Pancreas (tissue), 10 donors: Measurements from ENCODE around the gene SKI. TPM values are rescaled to one million over a fixed set of nuclear protein-coding genes. Genes with fewer than 3 reads are reported as not detected.
A peak's percentile ranks its signal among the peaks of the same experiment; 100 is the strongest.

ENCODE experiments used
- ATAC-seq, 4 donors: fragments of 200-7000 bp; cut with Tn5 transposase; one replicate each; pipeline versions ENCODE4 v1.8.0 to v1.9.1; 2020; ENCODE audit warnings: mild to moderate bottlenecking in 4 of 4, moderate library complexity in 4 of 4
- DNase-seq, 6 donors: peaks; one replicate each; pipeline ENCODE4 v3.0.0-alpha.2; 2020
- FAIRE-seq: peaks from 2 replicates; lab custom pipeline; 2012; peaks lifted over from hg19 to GRCh38; lab: Jason Lieb, UNC
- H3K27ac ChIP-seq, 4 donors: fragments of 200-600 bp; sonication (generic); 1 replicate in 3 of 4; 2 replicates in 1 of 4; pipeline versions ENCODE4 v1.5.0 to v1.8.0; 2020
- H3K27me3 ChIP-seq, 4 donors: fragments of 200-600 bp; one replicate each; pipeline ENCODE4 v1.8.0; 2021
- H3K36me3 ChIP-seq, 3 donors: fragments of 200-600 bp; sonication (generic) in 1 of 3; one replicate each; pipeline versions ENCODE4 v1.5.0 to v1.8.0; 2020 to 2021
- H3K4me1 ChIP-seq, 3 donors: fragments of 200-600 bp; one replicate each; pipeline ENCODE4 v1.8.0; 2021
- H3K4me3 ChIP-seq, 4 donors: fragments of 200-600 bp; sonication (generic) in 2 of 4; one replicate each; pipeline versions ENCODE4 v1.5.0 to v1.8.0; 2020 to 2021
- H3K9me3 ChIP-seq, 4 donors: fragments of 200-600 bp; one replicate each; pipeline ENCODE4 v1.8.0; 2021
- CTCF ChIP-seq, 4 donors: fragments of 200-600 bp; sonication (generic) in 3 of 4; IDR thresholded peaks; one replicate each; pipeline versions ENCODE4 v1.5.0 to v1.8.0; 2021; ENCODE audit warnings: antibody characterized with exemption in 4 of 4
- WGBS, 2 donors: extraction: QIAGEN DNeasy Blood & Tissue Kit; methylation state at CpG; one replicate each; pipeline ENCODE4 v1.1.7; 2013; 5-methylcytosine and 5-hydroxymethylcytosine counted together
- intact Hi-C, 3 donors: fragments of 100-400 bp; cut with DNase I; formaldehyde crosslinking; loops; one replicate each; pipeline versions ENCODE4 v1.11.1 to v1.14.2; 2022
- polyA plus RNA-seq, 2 donors: library from polyadenylated mRNA; stranded (reverse); fragments of 200-250 nt; gene quantifications; one replicate each; pipeline ENCODE4 v1.2.3, GENCODE V29; 2013
- total RNA-seq, 6 donors: library from RNA; stranded (reverse); fragmentation: NEBNext Ultra II Directional in 4 of 6; extraction: Animal tissue kit (Norgen Biotek cat#: 25700) in 4 of 6; gene quantifications; one replicate each; pipeline versions ENCODE4 v1.2.1 to v1.2.4, GENCODE V29; 2021 to 2023
- donor health status: healthy with polysubstance abuse.
- donor health status: DM: no; HTN: no; CAD: no; lungs with moderate emphysema.
- donor health status: DM: no; HTN: no; CAD: no.
- donor health status: control.
- donor health status: control.
- donor health status: Bipolar disorder and iron deficiency.
- donor health status: DM: yes; HTN: yes; CAD: no.
- donor health status: DM: no; HTN: no; CAD: no.
- donor health status: DM: no; HTN: no; CAD: no.
- donor health status: DM: yes; HTN: yes; CAD: no.

SKI gene
- total and polyA plus RNA-seq, 8 donors: 8.6 to 27.9 (median 14.0) TPM

DNA sequence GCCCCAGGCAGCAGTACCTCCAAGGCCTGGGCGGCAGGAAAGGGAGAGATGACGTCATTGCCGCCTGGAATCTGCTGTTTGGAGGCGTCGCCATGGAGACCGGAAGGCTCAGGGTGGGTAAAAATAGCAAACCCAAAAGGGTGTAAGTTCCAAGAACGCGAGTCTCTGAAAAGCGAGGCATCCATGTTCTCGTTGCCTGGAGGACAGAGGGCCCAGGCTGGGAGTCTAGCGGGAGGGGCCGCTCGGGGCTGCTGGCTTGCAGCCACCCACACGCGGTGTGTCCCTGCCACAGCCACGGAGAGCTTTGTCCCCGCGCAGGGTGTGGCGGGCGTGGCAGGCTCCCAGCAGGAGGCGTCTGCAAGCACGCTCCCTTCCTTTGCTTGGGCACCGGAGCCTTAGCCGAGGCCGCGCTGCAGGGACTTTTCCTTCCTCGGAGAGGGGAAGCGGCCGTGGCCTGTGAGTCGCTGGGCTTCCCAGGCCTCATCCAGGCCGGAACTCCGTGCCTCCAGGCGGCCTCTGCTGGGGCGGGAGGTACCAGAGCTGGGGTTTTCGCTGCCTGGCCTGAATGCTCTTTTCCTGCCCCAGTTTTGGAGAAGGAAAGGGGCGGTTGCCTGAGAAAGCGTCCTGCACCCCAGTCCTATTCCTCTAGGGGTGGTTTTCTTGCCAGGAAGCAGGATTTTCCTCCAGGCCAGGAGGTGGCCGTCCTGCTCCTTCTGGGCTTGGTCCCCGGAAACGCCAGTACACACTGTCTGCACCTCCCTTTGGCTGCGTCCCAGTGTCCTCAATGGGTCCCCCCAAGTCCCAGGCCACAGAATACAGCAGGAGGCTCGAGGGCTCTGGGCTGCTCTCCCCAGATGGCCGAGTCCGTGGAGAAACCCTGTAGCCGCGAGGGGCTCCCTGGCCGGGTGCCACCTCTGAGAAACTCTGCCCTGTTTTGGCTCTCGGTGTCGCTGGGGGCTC lies 15.3 kb upstream of the SKI start:
- no peak for TF ChIP-seq CTCF (IDR thresholded peaks at IDR 0.05)
- DNase-seq: peak; percentile 78 to 93 (median 86)
- 24 to 25% methylated on average over 45 to 49 of the region's 49 CpGs for WGBS, 2 donors
- Histone ChIP-seq H3K4me3 (peak overlapping the region in 2 of 4 donors; percentile 33 to 43), H3K27me3 (no peaks in the 10 kb centered on the region), H3K27ac (peak overlapping the region; percentile 72 to 86 (median 78)), H3K36me3 (no peaks in the 10 kb centered on the region), H3K4me1 (peaks cover 18 to 28% (median 23%) of the 10 kb centered on the region in 3 donors), H3K9me3 (no peaks in the 10 kb centered on the region)
- no peak for FAIRE-seq
- intact Hi-C loops: no loop called here
- ATAC-seq: peak; percentile 63 to 74 (median 70)

- Histone ChIP-seq H3K4me3 (no peak overlapping the region), H3K36me3 (no peaks in the 10 kb centered on the region), H3K4me1 (peaks cover 9 to 18% (median 14%) of the 10 kb centered on the region in 3 donors), H3K27me3 (no peaks in the 10 kb centered on the region), H3K9me3 (no peaks in the 10 kb centered on the region), H3K27ac (peak overlapping the region; percentile 72 to 86 (median 78))
- DNase-seq (peak in 5 of 6 donors; percentile 28 to 74 (median 55)), ATAC-seq (peak in 2 of 4 donors; percentile 4 to 28), FAIRE-seq (no peak)
- no peak for TF ChIP-seq CTCF (IDR thresholded peaks at IDR 0.05)
- intact Hi-C loops: no loop called here
- 75 to 78% methylated on average over 25 to 32 of the region's 32 CpGs for WGBS, 2 donors
These were observed 14.3 kb upstream of the SKI start for GRCh38 chr1:2213576-2214505.

- no peak for ATAC-seq
- Histone ChIP-seq H3K9me3 (no peaks in the 10 kb centered on the region), H3K27me3 (no peaks in the 10 kb centered on the region), H3K4me1 (peaks cover 9 to 16% (median 14%) of the 10 kb centered on the region in 3 donors), H3K4me3 (no peak overlapping the region), H3K27ac (peak overlapping the region; percentile 72 to 86 (median 78)), H3K36me3 (no peaks in the 10 kb centered on the region)
- intact Hi-C loops: no loop called here
- 67 to 75% methylated on average over 16 to 21 of the region's 21 CpGs for WGBS, 2 donors
- peak in 5 of 6 donors; percentile 13 to 80 (median 58) for DNase-seq
- TF ChIP-seq CTCF (IDR thresholded peaks at IDR 0.05): no peak
- FAIRE-seq: no peak
These were observed 13.4 kb upstream of the SKI start for GRCh38 chr1:2214541-2215241.

GRCh38 chr1:2215329-2215728 lies 12.8 kb upstream of the SKI start:
- Histone ChIP-seq H3K4me1 (peaks cover 9 to 16% (median 14%) of the 10 kb centered on the region in 3 donors), H3K27me3 (no peaks in the 10 kb centered on the region), H3K4me3 (no peak overlapping the region), H3K9me3 (no peaks in the 10 kb centered on the region), H3K27ac (no peak overlapping the region), H3K36me3 (no peaks in the 10 kb centered on the region)
- DNase-seq: peak in 4 of 6 donors; percentile 18 to 77 (median 47)
- FAIRE-seq: no peak
- intact Hi-C loops: no loop called here
- ATAC-seq: no peak
- WGBS, 2 donors: 91 to 96% methylated on average over 14 of the region's 14 CpGs
- no peak for TF ChIP-seq CTCF (IDR thresholded peaks at IDR 0.05)
